ENCODE results near the gene PATZ1. TPM values are rescaled to one million over a fixed set of nuclear protein-coding genes. Genes with fewer than 3 reads are reported as not detected.
A peak's percentile ranks its signal among the peaks of the same experiment; 100 is the strongest.
"Not testable (repeated sequence)": the region's sequence is repeated elsewhere in the genome, so short reads cannot be mapped to it uniquely, and the experiment has no call there.

PATZ1 gene
- total RNA-seq, 1 donor from 2014 or later = 8.8 TPM

GRCh38 chr22:31314220-31314619 is 31.9 kb downstream of the PATZ1 start:
- not testable (repeated sequence) for DNase-seq (ENCODE audit: low read depth)

GRCh38 chr22:31313366-31314147 is 32.6 kb downstream of the PATZ1 start:
- DNase-seq (ENCODE audit: low read depth) = peak; percentile 80

GRCh38 chr22:31308181-31308580 is 38.0 kb downstream of the PATZ1 start:
- DNase-seq (ENCODE audit: low read depth) = no peak

GRCh38 chr22:31305194-31305593 is 41.0 kb downstream of the PATZ1 start:
- no peak for DNase-seq (ENCODE audit: low read depth)

GRCh38 chr22:31302537-31302936 is 43.6 kb downstream of the PATZ1 start:
- no peak for DNase-seq (ENCODE audit: low read depth)

- DNase-seq (ENCODE audit: low read depth) = no peak
Measured at GRCh38 chr22:31302006-31302405, 44.1 kb downstream of the PATZ1 start.

- DNase-seq (ENCODE audit: low read depth) = no peak
Measured at GRCh38 chr22:31300896-31301295, 45.2 kb downstream of the PATZ1 start.

GRCh38 chr22:31295831-31296657 is 50.1 kb downstream of the PATZ1 start:
- DNase-seq (ENCODE audit: low read depth) = peak; percentile 17

GRCh38 chr22:31295360-31295759 is 50.8 kb downstream of the PATZ1 start:
- DNase-seq (ENCODE audit: low read depth) = no peak

- DNase-seq (ENCODE audit: low read depth) = peak; percentile 84
Measured at GRCh38 chr22:31292236-31292989, 53.7 kb downstream of the PATZ1 start, which contains the start of gene PIK3IP1. Gene PIK3IP1 (minus strand): TSS chr22:31292488. CDS start chr22:31292344, 144 bp downstream.

- no peak for DNase-seq (ENCODE audit: low read depth)
Measured at GRCh38 chr22:31291481-31292235, 54.5 kb downstream of the PATZ1 start.

- DNase-seq (ENCODE audit: low read depth) = peak; percentile 94
Measured at GRCh38 chr22:31290494-31291471, 55.4 kb downstream of the PATZ1 start.

- DNase-seq (ENCODE audit: low read depth) = no peak
Measured at GRCh38 chr22:31289344-31289743, 56.8 kb downstream of the PATZ1 start.

- DNase-seq (ENCODE audit: low read depth) = no peak
Measured at GRCh38 chr22:31288496-31289240, 57.5 kb downstream of the PATZ1 start.

GRCh38 chr22:31287818-31288495 is 58.2 kb downstream of the PATZ1 start:
- no peak for DNase-seq (ENCODE audit: low read depth)

- DNase-seq (ENCODE audit: low read depth) = no peak
Measured at GRCh38 chr22:31286360-31287255, 59.5 kb downstream of the PATZ1 start.
